Renal cortex interstitium (tissue), 15 donors: Measurements from ENCODE around the gene CIB1. TPM values are rescaled to one million over a fixed set of nuclear protein-coding genes. Genes with fewer than 3 reads are reported as not detected.
"Not testable (repeated sequence)": the region's sequence is repeated elsewhere in the genome, so short reads cannot be mapped to it uniquely, and the experiment has no call there.

Source experiments
- DNase-seq, 11 donors: peaks; one replicate each; pipeline ENCODE4 v3.0.0-alpha.2; 2013; ENCODE audit warnings: low read depth in 9 of 11, low spot score in 4 of 11; ENCODE audit errors: extremely low read depth in 1 of 11
- long read RNA-seq, 16 experiments: transcript quantifications; one replicate each; lab custom pipeline, GENCODE V29; 2026
- polyA plus RNA-seq, 3 donors: library from polyadenylated mRNA; unstranded; fragments of 120-200 nt; gene quantifications; one replicate each; pipeline ENCODE4 v1.2.1, GENCODE V29; 2013; ENCODE audit not compliant: insufficient read length in 3 of 3

The CIB1 gene
- 10 to 100 TPM; 49.7 to 57.0 (median 55.4) TPM for polyA plus RNA-seq
- long read RNA-seq, donor 1, transcript CIB1-201 (7 exons, 1,247 nt) = major isoform, 18 of 18 reads
- long read RNA-seq, donor 1, partial matches to known transcripts = 0 of 18 reads
- long read RNA-seq, donor 1, other reads (novel, unspliced or antisense) = 0 of 18 reads
- long read RNA-seq, donor 2, transcript CIB1-201 (7 exons, 1,247 nt) = major isoform, 28 of 28 reads
- long read RNA-seq, donor 2, partial matches to known transcripts = 0 of 28 reads
- long read RNA-seq, donor 2, other reads (novel, unspliced or antisense) = 0 of 28 reads
- long read RNA-seq, donor 3, transcript CIB1-201 (7 exons, 1,247 nt) = major isoform, 27 of 37 reads
- long read RNA-seq, donor 3, partial matches to known transcripts = 10 of 37 reads
- long read RNA-seq, donor 3, other reads (novel, unspliced or antisense) = 0 of 37 reads
- long read RNA-seq, donor 4, transcript CIB1-201 (7 exons, 1,247 nt) = major isoform, 20 of 30 reads
- long read RNA-seq, donor 4, partial matches to known transcripts = 10 of 30 reads
- long read RNA-seq, donor 4, other reads (novel, unspliced or antisense) = 0 of 30 reads
- long read RNA-seq, donor 5 = 0 reads
- long read RNA-seq, donor 6, transcript CIB1-201 (7 exons, 1,247 nt) = major isoform, 20 of 25 reads
- long read RNA-seq, donor 6, partial matches to known transcripts = 5 of 25 reads
- long read RNA-seq, donor 6, other reads (novel, unspliced or antisense) = 0 of 25 reads
- long read RNA-seq, donor 7, transcript CIB1-201 (7 exons, 1,247 nt) = major isoform, 31 of 38 reads
- long read RNA-seq, donor 7, partial matches to known transcripts = 7 of 38 reads
- long read RNA-seq, donor 7, other reads (novel, unspliced or antisense) = 0 of 38 reads
- long read RNA-seq, donor 8 = 0 reads
- long read RNA-seq, donor 9, transcript CIB1-201 (7 exons, 1,247 nt) = major isoform, 27 of 397 reads
- long read RNA-seq, donor 9, partial matches to known transcripts = 227 of 397 reads
- long read RNA-seq, donor 9, other reads (novel, unspliced or antisense) = 143 of 397 reads
- long read RNA-seq, donor 10, transcript CIB1-201 (7 exons, 1,247 nt) = major isoform, 47 of 62 reads
- long read RNA-seq, donor 10, partial matches to known transcripts = 15 of 62 reads
- long read RNA-seq, donor 10, other reads (novel, unspliced or antisense) = 0 of 62 reads
- long read RNA-seq, donor 11, transcript CIB1-201 (7 exons, 1,247 nt) = major isoform, 19 of 19 reads
- long read RNA-seq, donor 11, partial matches to known transcripts = 0 of 19 reads
- long read RNA-seq, donor 11, other reads (novel, unspliced or antisense) = 0 of 19 reads
- long read RNA-seq, donor 12, transcript CIB1-201 (7 exons, 1,247 nt) = major isoform, 15 of 20 reads
- long read RNA-seq, donor 12, partial matches to known transcripts = 5 of 20 reads
- long read RNA-seq, donor 12, other reads (novel, unspliced or antisense) = 0 of 20 reads
- long read RNA-seq, donor 13 = 0 reads
- long read RNA-seq, donor 14, transcript CIB1-201 (7 exons, 1,247 nt) = major isoform, 29 of 34 reads
- long read RNA-seq, donor 14, partial matches to known transcripts = 5 of 34 reads
- long read RNA-seq, donor 14, other reads (novel, unspliced or antisense) = 0 of 34 reads
- long read RNA-seq, donor 15, transcript CIB1-201 (7 exons, 1,247 nt) = major isoform, 13 of 13 reads
- long read RNA-seq, donor 15, partial matches to known transcripts = 0 of 13 reads
- long read RNA-seq, donor 15, other reads (novel, unspliced or antisense) = 0 of 13 reads
- long read RNA-seq, donor 16, transcript CIB1-201 (7 exons, 1,247 nt) = major isoform, 67 of 91 reads
- long read RNA-seq, donor 16, partial matches to known transcripts = 24 of 91 reads
- long read RNA-seq, donor 16, other reads (novel, unspliced or antisense) = 0 of 91 reads

DNA sequence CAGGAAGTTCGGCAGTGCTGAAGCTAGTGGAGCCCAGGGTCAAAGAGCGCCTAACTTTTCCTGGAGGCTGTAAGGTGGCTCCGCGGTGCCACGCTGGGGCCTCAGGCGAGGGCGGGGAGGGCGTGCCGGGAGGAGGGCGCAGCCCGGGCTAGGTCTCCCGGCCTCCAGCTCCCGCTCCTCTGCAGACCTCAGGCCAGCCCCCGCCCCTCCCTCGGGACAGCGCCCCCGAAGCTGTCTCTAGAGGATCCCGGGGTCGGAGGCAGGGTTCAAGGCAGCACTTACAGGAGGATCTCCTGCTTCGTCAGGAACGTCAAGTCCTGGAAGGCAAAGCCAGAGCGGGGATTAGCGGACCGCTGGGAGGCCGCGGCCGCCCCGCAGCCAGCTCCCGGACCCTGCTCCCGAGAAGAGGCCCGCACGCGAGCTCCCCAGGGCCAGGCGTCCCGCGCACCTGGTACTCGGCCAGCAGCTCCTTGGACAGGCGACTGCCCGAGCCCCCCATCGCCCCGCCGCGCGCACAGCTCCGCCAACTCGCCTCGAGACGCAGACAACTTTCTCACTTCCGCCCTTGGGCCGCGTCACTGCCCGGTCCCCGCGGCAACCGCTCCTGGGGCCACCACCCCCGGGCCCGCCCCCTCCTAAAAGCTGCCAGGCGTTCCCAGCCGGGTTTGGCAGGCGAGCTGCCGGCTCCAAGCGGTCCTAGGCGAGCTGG is at the start of gene CIB1:
Gene CIB1, minus strand, starts transcription at position 555 of the 709 bp plus-strand sequence. Its CDS starts 56 bp downstream, at position 499.
- DNase-seq = peak in 9 of 11 donors; percentile 83 to 94 (median 92)

DNA sequence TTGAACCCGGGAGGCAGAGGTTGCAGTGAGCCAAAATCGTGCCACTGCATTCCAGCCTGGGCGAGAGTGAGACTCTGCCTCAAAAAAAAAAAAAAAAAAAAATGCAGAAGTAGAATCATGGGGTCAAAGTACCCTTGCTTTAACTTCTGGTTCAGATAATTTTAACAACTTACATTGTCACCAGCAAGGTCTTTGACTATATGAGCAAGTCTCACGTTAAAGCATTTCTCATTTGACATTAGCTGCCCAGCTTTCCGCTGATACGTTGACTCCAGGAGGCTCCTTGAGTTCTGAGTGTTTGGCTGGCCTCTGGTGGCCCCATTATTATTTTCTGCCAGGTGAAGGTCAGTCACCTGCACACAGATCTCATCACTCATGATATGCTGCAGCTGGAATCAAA is 47.9 kb upstream of the CIB1 start:
- DNase-seq = not testable (repeated sequence)

DNA sequence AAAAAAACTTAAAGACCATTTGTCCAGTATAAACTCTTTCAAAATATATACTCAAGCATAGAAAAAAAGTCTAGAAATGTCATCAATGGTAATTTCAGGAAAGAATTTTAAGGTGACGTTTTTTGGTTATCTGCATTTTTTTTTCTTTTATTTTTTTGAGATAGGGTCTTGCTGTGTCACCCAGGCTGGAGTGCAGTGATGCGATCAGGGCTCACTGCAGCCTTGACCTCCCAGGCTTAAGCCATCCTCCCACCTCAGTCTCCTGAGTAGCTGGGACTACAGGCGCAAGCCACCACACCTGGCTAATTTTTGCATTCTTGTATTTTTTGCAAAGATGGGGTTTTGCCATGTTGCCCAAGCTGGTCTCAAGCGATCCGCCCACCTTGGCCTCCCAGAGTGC is 47.0 kb upstream of the CIB1 start:
- not testable (repeated sequence) for DNase-seq

DNA sequence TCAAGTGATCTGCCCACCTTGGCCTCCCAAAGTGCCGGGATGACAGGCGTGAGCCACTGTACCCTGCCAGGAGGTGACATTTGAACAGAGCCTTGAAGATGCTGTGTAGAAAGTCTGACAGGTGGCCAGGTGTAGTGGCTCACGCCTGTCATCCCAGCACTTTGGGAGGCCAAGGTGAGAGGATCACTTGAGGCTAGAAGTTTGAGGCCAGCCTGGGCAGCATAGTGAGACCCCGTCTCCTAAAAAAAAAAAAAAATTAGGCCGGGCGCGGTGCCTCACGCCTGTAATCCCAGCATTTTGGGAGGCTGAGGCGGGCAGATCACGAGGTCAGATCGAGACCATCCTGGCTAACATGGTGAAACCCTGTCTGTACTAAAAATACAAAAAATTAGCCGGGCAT is 44.7 kb upstream of the CIB1 start:
- DNase-seq = not testable (repeated sequence)

DNA sequence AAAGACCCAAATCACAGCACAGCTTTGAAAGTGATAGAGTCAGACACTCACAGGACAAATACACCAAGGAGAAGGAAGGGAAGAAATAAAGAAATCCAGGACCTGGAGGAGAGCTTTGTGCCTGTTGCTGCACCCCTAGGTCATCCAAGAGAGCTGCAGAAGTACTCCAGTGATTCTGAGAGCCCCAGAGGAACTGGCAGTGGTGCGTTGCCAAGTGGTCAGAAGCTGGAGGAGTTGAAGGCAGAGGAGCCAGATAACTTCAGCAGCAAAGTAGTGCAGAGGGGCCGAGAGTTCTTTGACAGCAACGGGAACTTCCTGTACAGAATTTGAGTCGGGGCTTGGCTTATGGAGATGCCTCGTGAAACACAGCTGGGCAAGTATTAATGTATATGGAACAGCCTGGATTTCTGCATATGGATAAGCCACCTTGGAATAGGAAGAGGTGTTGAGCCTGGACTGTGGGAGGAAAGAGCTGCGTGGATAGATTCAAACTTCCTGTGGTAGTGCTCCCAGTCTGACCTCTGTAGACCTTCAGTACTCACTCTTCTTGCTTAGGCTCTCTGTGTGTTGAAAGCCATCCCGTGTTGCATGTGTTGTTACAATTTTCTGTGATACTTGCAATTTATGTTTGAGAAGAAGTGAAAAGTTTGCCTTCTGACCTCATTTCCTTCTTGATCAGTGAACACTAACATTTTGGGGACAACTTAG is 37.9 kb upstream of the CIB1 start:
- DNase-seq = no peak

DNA sequence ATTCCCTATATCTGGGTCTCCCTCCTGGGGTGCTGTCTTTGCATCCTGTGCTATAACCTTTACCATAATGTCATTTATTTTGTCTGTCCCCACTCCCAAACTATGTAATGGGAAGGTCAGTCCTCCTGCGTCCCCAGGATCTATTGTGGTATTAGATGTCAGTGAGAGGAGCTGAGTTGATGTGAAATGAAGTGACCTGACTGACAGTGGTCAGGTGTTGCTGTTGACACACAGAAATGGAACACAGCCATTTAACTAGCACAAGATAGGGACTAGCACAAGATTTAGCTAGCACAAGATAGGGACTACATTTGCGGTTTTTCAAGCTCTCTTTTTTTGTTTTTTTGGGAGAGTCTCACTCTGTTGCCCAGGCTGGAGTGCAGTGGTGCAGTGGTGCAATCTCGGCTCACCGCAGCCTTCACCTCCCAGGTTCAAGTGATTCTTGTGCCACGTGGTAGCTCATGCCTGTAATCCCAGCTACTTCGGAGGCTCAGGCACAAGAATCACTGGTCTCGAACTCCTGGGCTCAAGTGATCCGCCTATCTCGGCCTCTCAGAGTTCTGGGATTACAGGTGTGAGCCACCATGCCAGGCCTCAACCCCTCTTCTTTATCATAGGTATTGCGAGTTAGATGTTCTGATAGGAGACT is 36.9 kb upstream of the CIB1 start:
- DNase-seq = no peak

DNA sequence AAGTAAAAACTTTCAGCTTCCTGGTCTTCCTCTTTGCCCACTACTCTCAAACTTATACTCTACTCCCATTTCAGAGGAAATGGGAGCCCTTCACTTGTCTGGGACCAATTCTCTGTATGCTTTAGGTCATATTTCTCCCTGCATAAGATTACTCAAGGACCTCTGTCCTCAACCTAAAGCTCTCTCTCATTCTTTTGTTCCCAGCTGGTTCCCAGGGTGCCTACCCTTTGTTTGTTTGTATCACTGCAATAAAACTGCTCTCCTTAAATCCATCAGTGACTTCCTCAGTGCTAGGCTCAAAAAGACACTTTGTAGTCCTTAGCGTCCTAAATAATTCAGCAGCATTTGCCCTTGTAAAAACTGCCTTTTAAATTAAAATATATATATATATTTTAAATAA is 34.7 kb upstream of the CIB1 start:
- no peak for DNase-seq

DNA sequence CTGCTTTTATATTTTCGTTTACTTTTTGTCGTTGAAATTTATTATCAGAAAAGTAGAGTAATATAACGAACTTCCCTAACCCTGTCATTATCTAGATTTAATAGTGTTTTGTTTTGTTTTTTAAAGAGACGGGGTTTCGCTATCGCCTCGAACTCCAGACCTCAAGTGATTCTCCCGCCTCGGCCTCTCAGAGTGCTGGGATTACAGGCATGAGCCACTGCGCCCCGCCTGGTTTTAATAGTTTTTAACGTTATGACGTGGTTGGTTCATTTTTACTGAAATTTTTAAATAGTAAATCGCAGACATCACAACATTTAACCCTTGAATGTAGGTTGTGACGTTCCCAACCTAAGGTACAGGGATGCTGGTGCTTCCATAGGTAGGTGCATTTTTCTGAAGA is 32.7 kb upstream of the CIB1 start:
- DNase-seq = no peak

DNA sequence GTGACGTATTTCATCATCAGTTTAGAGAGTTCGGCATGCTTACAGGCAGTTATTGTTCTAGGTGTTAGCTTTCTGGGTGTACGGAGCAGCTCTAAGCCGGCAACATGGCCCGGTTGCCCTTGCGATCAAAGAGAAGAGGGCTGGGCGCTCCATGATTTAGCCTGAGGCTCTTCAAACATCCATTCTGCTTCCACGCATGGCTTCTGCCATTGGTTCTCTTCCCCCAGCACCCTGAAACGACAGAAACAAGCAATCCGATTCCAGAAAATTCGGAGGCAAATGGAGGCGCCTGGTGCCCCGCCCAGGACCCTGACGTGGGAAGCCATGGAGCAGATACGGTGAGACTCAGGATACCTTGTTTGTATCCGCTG is 32.3 kb upstream of the CIB1 start:
- DNase-seq = peak in 4 of 11 donors; percentile 10 to 32 (median 16)

DNA sequence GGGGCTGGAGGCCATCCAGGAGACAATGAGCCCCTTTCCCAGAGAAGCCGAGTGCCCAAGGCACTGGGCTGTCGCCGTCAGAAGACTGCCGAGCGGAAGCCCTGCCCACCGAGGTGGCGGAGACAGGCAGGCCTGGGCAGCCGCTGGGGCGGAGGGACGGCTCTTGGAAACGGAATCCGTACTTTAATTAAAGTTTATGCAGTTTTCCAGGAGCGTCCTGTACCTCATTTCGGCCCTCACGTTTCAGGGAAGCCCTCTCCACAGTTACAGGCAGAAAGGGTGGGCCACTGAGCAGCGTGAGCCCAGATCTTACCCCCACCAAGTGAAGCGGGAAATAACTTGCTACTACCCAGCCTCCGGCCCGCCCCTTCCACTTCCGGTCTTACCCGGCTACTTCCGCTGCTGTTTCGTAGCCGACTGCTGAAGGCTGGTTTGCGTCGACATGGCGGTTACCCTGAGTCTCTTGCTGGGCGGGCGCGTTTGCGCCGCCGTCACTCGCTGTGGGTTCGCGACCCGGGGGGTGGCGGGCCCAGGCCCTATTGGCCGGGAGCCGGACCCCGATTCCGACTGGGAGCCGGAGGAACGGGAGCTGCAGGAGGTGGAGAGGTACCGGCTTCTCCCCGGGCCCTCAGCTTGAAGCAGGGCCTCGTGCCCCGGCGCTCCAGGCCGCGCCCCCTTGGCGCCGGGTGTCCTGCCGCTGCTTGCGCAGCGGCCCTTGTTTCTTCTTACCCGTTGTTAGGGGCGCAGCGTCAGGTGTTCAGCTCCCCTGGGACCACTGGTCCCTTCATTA is 31.7 kb upstream of the CIB1 start, which contains the start of gene NGRN:
Gene NGRN, plus strand, starts transcription at position 402 of the 790 bp plus-strand sequence. Its CDS starts 41 bp downstream, at position 443.
- peak; percentile 81 to 94 (median 91) for DNase-seq

DNA sequence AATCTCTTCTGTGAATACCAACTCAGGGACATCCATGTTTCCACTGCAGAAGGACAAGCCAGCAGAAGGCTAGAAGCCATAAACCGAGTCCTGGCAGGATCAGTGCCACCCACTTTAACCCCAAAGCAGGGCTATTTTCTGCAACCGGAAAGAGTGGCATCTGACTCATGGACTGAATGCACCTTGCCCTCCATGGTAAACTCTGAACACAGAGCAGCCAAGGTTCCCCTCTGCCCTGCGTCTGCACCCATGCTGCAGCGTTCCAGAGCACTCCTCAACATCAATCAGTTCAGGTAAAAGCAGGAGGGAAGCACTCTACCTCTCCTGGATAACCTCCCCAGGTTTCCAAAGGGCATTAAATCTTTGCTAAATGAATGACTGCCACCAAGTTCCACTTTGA is 30.9 kb upstream of the CIB1 start:
- no peak for DNase-seq

DNA sequence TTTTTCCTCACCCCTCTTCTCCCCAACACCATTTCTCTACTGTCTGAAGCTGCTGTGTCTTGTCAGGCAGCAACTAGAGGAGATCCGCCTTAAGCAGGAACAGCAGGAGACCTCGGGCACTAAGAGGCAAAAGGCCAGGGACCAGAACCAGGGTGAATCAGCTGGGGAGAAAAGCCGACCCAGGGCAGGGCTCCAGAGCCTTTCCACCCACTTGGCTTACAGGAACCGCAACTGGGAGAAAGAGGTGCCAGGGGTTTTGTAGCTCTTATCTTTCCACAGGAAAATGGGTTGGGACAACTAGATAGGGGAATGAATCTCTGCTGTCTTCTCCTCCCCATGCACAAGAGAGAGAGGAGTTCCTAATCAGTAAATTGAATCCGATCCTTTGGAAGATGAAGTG is 28.7 kb upstream of the CIB1 start:
- DNase-seq = no peak

DNA sequence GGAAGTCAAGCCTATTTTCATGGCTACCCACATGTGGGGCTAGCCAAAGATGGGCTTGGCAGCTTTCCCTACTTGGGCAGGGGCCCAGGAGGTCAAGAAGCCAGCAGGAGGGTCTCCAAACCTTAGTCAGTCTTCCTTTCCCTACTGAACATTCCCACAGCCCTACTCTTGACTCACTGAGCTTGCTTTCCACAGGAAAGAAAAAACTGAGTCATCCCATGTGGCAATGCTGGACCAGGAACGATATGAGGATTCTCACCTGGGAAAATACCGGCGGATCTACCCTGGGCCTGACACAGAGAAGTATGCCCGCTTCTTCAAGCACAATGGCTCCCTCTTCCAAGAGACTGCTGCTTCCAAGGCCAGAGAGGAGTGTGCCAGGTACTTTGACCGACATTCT is 28.1 kb upstream of the CIB1 start:
- DNase-seq = no peak

DNA sequence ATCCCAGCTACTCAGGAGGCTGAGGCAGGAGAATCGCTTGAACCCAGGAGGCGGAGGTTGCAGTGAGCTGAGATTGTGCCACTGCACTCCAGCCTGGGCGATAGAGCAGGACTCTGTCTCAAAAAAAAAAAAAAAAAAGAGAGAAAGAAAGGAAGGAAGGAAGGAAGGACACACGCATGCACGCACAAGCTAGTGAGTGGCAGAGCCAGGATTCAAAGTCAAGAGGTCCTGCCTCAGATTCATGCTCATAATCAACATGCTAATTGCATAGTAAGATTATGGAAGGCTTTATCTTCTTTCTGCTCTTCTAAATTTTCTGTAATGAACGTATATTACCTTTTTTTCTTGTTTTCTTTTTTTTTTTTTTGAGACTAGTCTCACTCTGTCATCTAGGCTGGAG is 27.0 kb upstream of the CIB1 start:
- DNase-seq = not testable (repeated sequence)

DNA sequence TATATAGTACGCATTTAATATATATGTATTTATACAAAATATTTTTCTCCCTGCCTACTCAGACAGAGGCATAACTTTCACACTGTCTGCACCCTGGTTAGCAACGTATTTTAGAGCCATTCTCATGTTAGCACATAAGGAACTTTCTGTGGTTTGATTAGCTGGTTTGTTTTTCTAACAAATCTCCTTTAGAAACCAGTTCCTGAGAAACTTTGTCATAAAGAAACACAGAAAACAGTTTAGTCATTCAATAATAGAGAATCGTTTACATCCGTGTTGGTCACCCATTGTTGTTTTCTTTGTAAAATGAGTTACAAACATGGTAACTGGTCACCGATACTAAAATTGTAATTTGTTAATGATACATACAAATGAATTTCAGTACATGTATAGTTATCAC is 25.8 kb upstream of the CIB1 start:
- no peak for DNase-seq
